HL-60 (cell line): Measurements from ENCODE around the gene COX6B2.

Source experiments
- GABPA ChIP-seq: IDR thresholded peaks from 2 replicates; pipeline ENCODE4 v1.6.1; 2012; ENCODE audit warnings: low read depth
- POLR2AphosphoS5 ChIP-seq: IDR thresholded peaks from 2 replicates; pipeline ENCODE4 v1.6.1; 2012; ENCODE audit warnings: low read depth
- TF ChIP-seq, protein P1 (sequence below): IDR thresholded peaks from one replicate; pipeline ENCODE4 v1.5.1; 2011; ENCODE audit warnings: low read length, control low read depth, inconsistent platforms; ENCODE audit not compliant: insufficient read depth
- TF ChIP-seq, protein P2 (sequence below): IDR thresholded peaks from 2 replicates; pipeline ENCODE4 v1.6.1; 2012; ENCODE audit warnings: low read depth; ENCODE audit not compliant: insufficient replicate concordance

- TF ChIP-seq, protein P1, sequence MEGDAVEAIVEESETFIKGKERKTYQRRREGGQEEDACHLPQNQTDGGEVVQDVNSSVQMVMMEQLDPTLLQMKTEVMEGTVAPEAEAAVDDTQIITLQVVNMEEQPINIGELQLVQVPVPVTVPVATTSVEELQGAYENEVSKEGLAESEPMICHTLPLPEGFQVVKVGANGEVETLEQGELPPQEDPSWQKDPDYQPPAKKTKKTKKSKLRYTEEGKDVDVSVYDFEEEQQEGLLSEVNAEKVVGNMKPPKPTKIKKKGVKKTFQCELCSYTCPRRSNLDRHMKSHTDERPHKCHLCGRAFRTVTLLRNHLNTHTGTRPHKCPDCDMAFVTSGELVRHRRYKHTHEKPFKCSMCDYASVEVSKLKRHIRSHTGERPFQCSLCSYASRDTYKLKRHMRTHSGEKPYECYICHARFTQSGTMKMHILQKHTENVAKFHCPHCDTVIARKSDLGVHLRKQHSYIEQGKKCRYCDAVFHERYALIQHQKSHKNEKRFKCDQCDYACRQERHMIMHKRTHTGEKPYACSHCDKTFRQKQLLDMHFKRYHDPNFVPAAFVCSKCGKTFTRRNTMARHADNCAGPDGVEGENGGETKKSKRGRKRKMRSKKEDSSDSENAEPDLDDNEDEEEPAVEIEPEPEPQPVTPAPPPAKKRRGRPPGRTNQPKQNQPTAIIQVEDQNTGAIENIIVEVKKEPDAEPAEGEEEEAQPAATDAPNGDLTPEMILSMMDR, result no peak
- TF ChIP-seq, protein P2, sequence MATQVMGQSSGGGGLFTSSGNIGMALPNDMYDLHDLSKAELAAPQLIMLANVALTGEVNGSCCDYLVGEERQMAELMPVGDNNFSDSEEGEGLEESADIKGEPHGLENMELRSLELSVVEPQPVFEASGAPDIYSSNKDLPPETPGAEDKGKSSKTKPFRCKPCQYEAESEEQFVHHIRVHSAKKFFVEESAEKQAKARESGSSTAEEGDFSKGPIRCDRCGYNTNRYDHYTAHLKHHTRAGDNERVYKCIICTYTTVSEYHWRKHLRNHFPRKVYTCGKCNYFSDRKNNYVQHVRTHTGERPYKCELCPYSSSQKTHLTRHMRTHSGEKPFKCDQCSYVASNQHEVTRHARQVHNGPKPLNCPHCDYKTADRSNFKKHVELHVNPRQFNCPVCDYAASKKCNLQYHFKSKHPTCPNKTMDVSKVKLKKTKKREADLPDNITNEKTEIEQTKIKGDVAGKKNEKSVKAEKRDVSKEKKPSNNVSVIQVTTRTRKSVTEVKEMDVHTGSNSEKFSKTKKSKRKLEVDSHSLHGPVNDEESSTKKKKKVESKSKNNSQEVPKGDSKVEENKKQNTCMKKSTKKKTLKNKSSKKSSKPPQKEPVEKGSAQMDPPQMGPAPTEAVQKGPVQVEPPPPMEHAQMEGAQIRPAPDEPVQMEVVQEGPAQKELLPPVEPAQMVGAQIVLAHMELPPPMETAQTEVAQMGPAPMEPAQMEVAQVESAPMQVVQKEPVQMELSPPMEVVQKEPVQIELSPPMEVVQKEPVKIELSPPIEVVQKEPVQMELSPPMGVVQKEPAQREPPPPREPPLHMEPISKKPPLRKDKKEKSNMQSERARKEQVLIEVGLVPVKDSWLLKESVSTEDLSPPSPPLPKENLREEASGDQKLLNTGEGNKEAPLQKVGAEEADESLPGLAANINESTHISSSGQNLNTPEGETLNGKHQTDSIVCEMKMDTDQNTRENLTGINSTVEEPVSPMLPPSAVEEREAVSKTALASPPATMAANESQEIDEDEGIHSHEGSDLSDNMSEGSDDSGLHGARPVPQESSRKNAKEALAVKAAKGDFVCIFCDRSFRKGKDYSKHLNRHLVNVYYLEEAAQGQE, result no peak
- 0 out of 2 replicates have a peak, but pooled peaks have one; percentile 38 for TF ChIP-seq POLR2AphosphoS5
- no peak for TF ChIP-seq GABPA
These were observed 36.0 kb upstream of the COX6B2 start for GRCh38 chr19:55390461-55390880.
